H9 (cell line): Measurements from ENCODE around the gene RUNX2. TPM values are rescaled to one million over a fixed set of nuclear protein-coding genes. Genes with fewer than 3 reads are reported as not detected.

Source experiments
- DNase-seq: peaks from one replicate; pipeline ENCODE4 v3.0.0-alpha.2; 2017
- H2AFZ ChIP-seq: one replicate; pipeline ENCODE4 v1.6.1; 2013; ENCODE audit warnings: mild to moderate bottlenecking, low read length, control low read depth, moderate library complexity
- H2AK5ac ChIP-seq: 2 replicates; pipeline ENCODE4 v1.6.1; 2013; ENCODE audit warnings: low read length, control low read depth, mixed read lengths; ENCODE audit not compliant: insufficient read length
- H2BK120ac ChIP-seq: one replicate; pipeline ENCODE4 v1.6.1; 2013; ENCODE audit warnings: low read depth, mild to moderate bottlenecking, low read length, control low read depth, inconsistent platforms; ENCODE audit not compliant: poor library complexity, severe bottlenecking
- H2BK12ac ChIP-seq: 2 replicates; pipeline ENCODE4 v1.6.1; 2013; ENCODE audit warnings: low read length, control low read depth, mixed read lengths, low read depth; ENCODE audit not compliant: insufficient read length
- H2BK15ac ChIP-seq: 2 replicates; pipeline ENCODE4 v1.6.1; 2013; ENCODE audit warnings: low read depth, low read length, control low read depth
- H2BK20ac ChIP-seq: one replicate; pipeline ENCODE4 v1.6.1; 2013; ENCODE audit warnings: low read depth, mild to moderate bottlenecking, low read length, control low read depth, inconsistent platforms; ENCODE audit not compliant: poor library complexity, severe bottlenecking
- H2BK5ac ChIP-seq: 2 replicates; pipeline ENCODE4 v1.6.1; 2013; ENCODE audit warnings: low read length, control low read depth, mixed read lengths; ENCODE audit not compliant: insufficient read length
- H3K14ac ChIP-seq: 2 replicates; pipeline ENCODE4 v1.6.1; 2013; ENCODE audit warnings: low read length, control low read depth; ENCODE audit not compliant: insufficient read depth
- H3K18ac ChIP-seq: 2 replicates; pipeline ENCODE4 v1.6.1; 2013; ENCODE audit warnings: low read depth, mild to moderate bottlenecking, mixed read lengths, low read length, control low read depth; ENCODE audit not compliant: insufficient read length
- H3K23ac ChIP-seq: 2 replicates; pipeline ENCODE4 v1.6.1; 2013; ENCODE audit warnings: low read length, control low read depth, mixed read lengths, low read depth; ENCODE audit not compliant: insufficient read length
- H3K23me2 ChIP-seq: 2 replicates; pipeline ENCODE4 v1.6.1; 2013; ENCODE audit warnings: low read depth, mild to moderate bottlenecking, mixed read lengths, low read length, control low read depth; ENCODE audit not compliant: insufficient read length, poor library complexity, severe bottlenecking
- H3K27ac ChIP-seq: 2 replicates; pipeline ENCODE4 v1.5.1; 2013; ENCODE audit warnings: low read length, control low read depth, mixed read lengths, low read depth; ENCODE audit not compliant: insufficient read length
- H3K27me3 ChIP-seq: 2 replicates; pipeline ENCODE4 v1.6.1; 2013; ENCODE audit warnings: low read length, control low read depth, inconsistent platforms; ENCODE audit not compliant: insufficient read depth
- H3K4ac ChIP-seq: 2 replicates; pipeline ENCODE4 v1.6.1; 2013; ENCODE audit warnings: low read depth, mild to moderate bottlenecking, control low read depth, inconsistent platforms, low read length, moderate library complexity
- H3K4me1 ChIP-seq: 2 replicates; pipeline ENCODE4 v1.6.1; 2013; ENCODE audit warnings: low read length, control low read depth, inconsistent platforms; ENCODE audit not compliant: insufficient read depth
- H3K4me2 ChIP-seq: 2 replicates; pipeline ENCODE4 v1.6.1; 2013; ENCODE audit warnings: low read length, control low read depth, mixed read lengths; ENCODE audit not compliant: insufficient read length, insufficient read depth
- H3K56ac ChIP-seq: 2 replicates; pipeline ENCODE4 v1.6.1; 2013; ENCODE audit warnings: low read depth, mild to moderate bottlenecking, mixed read lengths, low read length, control low read depth; ENCODE audit not compliant: insufficient read length
- H3K79me1 ChIP-seq: 2 replicates; pipeline ENCODE4 v1.6.1; 2013; ENCODE audit warnings: low read depth, mild to moderate bottlenecking, moderate library complexity, low read length, control low read depth, inconsistent platforms; ENCODE audit not compliant: insufficient read depth, poor library complexity, severe bottlenecking
- H3K79me2 ChIP-seq: 2 replicates; pipeline ENCODE4 v1.6.1; 2013; ENCODE audit warnings: low read length, control low read depth, inconsistent platforms; ENCODE audit not compliant: insufficient read depth
- H3K9ac ChIP-seq: 2 replicates; pipeline ENCODE4 v1.6.1; 2013; ENCODE audit warnings: low read length, control low read depth, mixed read lengths; ENCODE audit not compliant: insufficient read length; ENCODE audit errors: extremely low read depth
- H3K9me3 ChIP-seq: one replicate; pipeline ENCODE4 v1.6.1; 2013; ENCODE audit warnings: low read depth, low read length, inconsistent platforms; ENCODE audit not compliant: control insufficient read depth
- H3T11ph ChIP-seq: one replicate; pipeline ENCODE4 v1.6.1; 2013; ENCODE audit warnings: mild to moderate bottlenecking, low read length, control low read depth, inconsistent platforms
- H4K20me1 ChIP-seq: one replicate; pipeline ENCODE4 v1.6.1; 2013; ENCODE audit not compliant: control insufficient read depth, insufficient read length, insufficient read depth
- H4K5ac ChIP-seq: 2 replicates; pipeline ENCODE4 v1.6.1; 2013; ENCODE audit warnings: low read depth, mild to moderate bottlenecking, mixed read lengths, low read length, control low read depth; ENCODE audit not compliant: insufficient read length
- H4K8ac ChIP-seq: replicated peaks from 2 replicates; pipeline ENCODE4 v1.6.1; 2013; ENCODE audit warnings: low read length, control low read depth, mixed read lengths, low read depth; ENCODE audit not compliant: insufficient read length
- H4K91ac ChIP-seq: 2 replicates; pipeline ENCODE4 v1.6.1; 2013; ENCODE audit warnings: low read depth, mild to moderate bottlenecking, moderate library complexity, mixed read lengths, low read length, control low read depth; ENCODE audit not compliant: insufficient read length
- H3K27ac Mint-ChIP-seq, 3 experiments: 2 replicates in 2 of 3; 3 replicates in 1 of 3; pipeline ENCODE4 v1.8.0; 2020 to 2021; ENCODE audit warnings: mixed read lengths in 3 of 3, mild to moderate bottlenecking in 1 of 3, moderate library complexity in 1 of 3
- H3K27me3 Mint-ChIP-seq: 2 replicates; pipeline ENCODE4 v1.8.0; 2021; ENCODE audit warnings: low read depth, mild to moderate bottlenecking, moderate library complexity, mixed read lengths
- H3K36me3 Mint-ChIP-seq, 3 experiments: 2 replicates in 2 of 3; 3 replicates in 1 of 3; pipeline ENCODE4 v1.8.0; 2020 to 2021; ENCODE audit warnings: low read depth in 3 of 3, mixed read lengths in 3 of 3; ENCODE audit not compliant: insufficient read depth in 1 of 3
- H3K4me1 Mint-ChIP-seq, 2 experiments: 2 replicates each; pipeline ENCODE4 v1.8.0; 2020; ENCODE audit warnings: mixed read lengths in 2 of 2
- H3K4me3 Mint-ChIP-seq, 2 experiments: 2 replicates in 1 of 2; 3 replicates in 1 of 2; pipeline ENCODE4 v1.8.0; 2020 to 2021; ENCODE audit warnings: mild to moderate bottlenecking in 2 of 2, mixed read lengths in 2 of 2, moderate library complexity in 1 of 2
- H3K9me3 Mint-ChIP-seq, 2 experiments: 2 replicates in 1 of 2; 3 replicates in 1 of 2; pipeline ENCODE4 v1.8.0; 2020; ENCODE audit warnings: mild to moderate bottlenecking in 2 of 2, mixed read lengths in 2 of 2, moderate library complexity in 1 of 2
- CTCF ChIP-seq: fragments of 200-600 bp; sonication (generic); conservative IDR thresholded peaks from 3 replicates; pipeline ENCODE4 v1.8.0; 2021; ENCODE audit warnings: antibody characterized with exemption, mild to moderate bottlenecking
- WGBS: extraction: QIAGEN DNeasy Blood & Tissue Kit; methylation state at CpG from one replicate; pipeline ENCODE4 v1.1.7; 2013; ENCODE audit warnings: missing lambda C conversion rate, low lambda C conversion rate, mixed read lengths; ENCODE audit not compliant: insufficient read length; ENCODE audit errors: extremely low coverage; 5-methylcytosine and 5-hydroxymethylcytosine counted together
- total RNA-seq: library from RNA; stranded (reverse); gene quantifications from 2 replicates; pipeline ENCODE4 v1.2.1, GENCODE V29; 2021

Gene RUNX2
- total RNA-seq, 1 experiment from 2014 or later = 0.15 TPM

DNA sequence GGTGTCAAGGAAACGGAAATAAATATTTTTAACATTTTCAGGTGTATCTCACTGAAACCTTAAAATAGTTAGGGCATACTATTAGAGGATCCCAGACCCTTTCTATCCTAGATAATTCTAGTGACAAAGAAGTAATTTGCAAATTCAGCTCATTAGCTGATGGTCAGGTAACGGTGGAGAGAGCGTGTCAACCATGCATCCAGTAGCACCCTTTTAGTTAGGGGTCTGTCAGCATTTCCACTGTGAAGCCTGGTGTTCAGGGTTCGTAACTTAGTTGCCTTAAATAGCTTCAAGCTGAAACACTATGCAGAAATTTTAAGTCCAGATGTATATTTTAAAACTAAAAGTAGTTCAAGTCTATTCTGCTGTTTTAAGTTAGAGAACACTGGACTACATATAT is 98.1 kb downstream of the RUNX2 start:
- H3K23ac ChIP-seq = no peak overlapping the region
- no peak overlapping the region for H3K4ac ChIP-seq
- no peak overlapping the region for H2BK15ac ChIP-seq
- H2BK120ac ChIP-seq = no peak overlapping the region
- no peaks in the 10 kb centered on the region for H3K4me1 ChIP-seq
- H2BK20ac ChIP-seq = no peak overlapping the region
- no peak for DNase-seq
- H3K9me3 ChIP-seq = no peaks in the 10 kb centered on the region
- no peaks in the 10 kb centered on the region; a peak in 1 of 5 replicates for H3K9me3 Mint-ChIP-seq
- H3K18ac ChIP-seq = no peak overlapping the region
- H4K5ac ChIP-seq = no peak overlapping the region
- H3K14ac ChIP-seq = no peak overlapping the region
- no peak overlapping the region for H3T11ph ChIP-seq
- H3K27ac Mint-ChIP-seq = no peak overlapping the region
- H2AK5ac ChIP-seq = no peak overlapping the region
- no peak overlapping the region for H3K4me3 Mint-ChIP-seq
- H2BK5ac ChIP-seq = no peak overlapping the region
- no peak overlapping the region for H3K4me2 ChIP-seq
- H4K8ac ChIP-seq = no peak overlapping the region
- peaks cover 49% of the 10 kb centered on the region for H3K27me3 Mint-ChIP-seq
- H3K27me3 ChIP-seq = peaks cover 10% of the 10 kb centered on the region; the same call in 1 of the 2 replicates
- H3K79me2 ChIP-seq = no peaks in the 10 kb centered on the region
- H3K23me2 ChIP-seq = peaks cover 21% of the 10 kb centered on the region
- H2AFZ ChIP-seq = no peak overlapping the region
- no CpG with 5 or more reads among the region's 4 CpGs for WGBS
- H3K27ac ChIP-seq = no peak overlapping the region
- no peak for TF ChIP-seq CTCF
- no peaks in the 10 kb centered on the region for H4K20me1 ChIP-seq
- no peak overlapping the region for H3K9ac ChIP-seq
- no peak overlapping the region for H4K91ac ChIP-seq
- H3K4me1 Mint-ChIP-seq = peaks cover 11 to 12% of the 10 kb centered on the region in 2 experiments
- H3K36me3 Mint-ChIP-seq = no peaks in the 10 kb centered on the region
- no peak overlapping the region for H2BK12ac ChIP-seq
- no peaks in the 10 kb centered on the region for H3K79me1 ChIP-seq
- no peak overlapping the region for H3K56ac ChIP-seq
